Type B pancreatic cell (in vitro differentiated cells): ENCODE data around the gene CYP2A6. TPM values are rescaled to one million over a fixed set of nuclear protein-coding genes. Genes with fewer than 3 reads are reported as not detected.
"Not testable (repeated sequence)": the region's sequence is repeated elsewhere in the genome, so short reads cannot be mapped to it uniquely, and the experiment has no call there.

Experiments
- DNase-seq: peaks from one replicate; pipeline ENCODE4 v3.0.0; 2021; ENCODE audit warnings: mixed read lengths; ENCODE audit not compliant: unreplicated experiment; ENCODE audit errors: extremely low spot score
- H3K27ac Mint-ChIP-seq: 2 replicates; pipeline ENCODE4 v1.8.0; 2021; ENCODE audit warnings: mild to moderate bottlenecking, mixed read lengths
- H3K27me3 Mint-ChIP-seq: 2 replicates; pipeline ENCODE4 v1.8.0; 2021; ENCODE audit warnings: mixed read lengths
- H3K36me3 Mint-ChIP-seq: 2 replicates; pipeline ENCODE4 v1.8.0; 2021; ENCODE audit warnings: mixed read lengths
- H3K4me1 Mint-ChIP-seq: one replicate; pipeline ENCODE4 v1.8.0; 2021; ENCODE audit warnings: mixed read lengths; ENCODE audit not compliant: unreplicated experiment
- H3K4me3 Mint-ChIP-seq: 2 replicates; pipeline ENCODE4 v1.8.0; 2021; ENCODE audit warnings: mild to moderate bottlenecking, mixed read lengths
- H3K9me3 Mint-ChIP-seq: 2 replicates; pipeline ENCODE4 v1.8.0; 2021; ENCODE audit warnings: mixed read lengths
- CTCF ChIP-seq: fragments of 200-600 bp; sonication (generic); conservative IDR thresholded peaks from 2 replicates; pipeline ENCODE4 v1.5.0; 2021; ENCODE audit warnings: antibody characterized with exemption, mild to moderate bottlenecking
- total RNA-seq: library from RNA; stranded (reverse); gene quantifications from 2 replicates; pipeline ENCODE4 v1.2.1, GENCODE V29; 2021; ENCODE audit warnings: low replicate concordance

CYP2A6 gene
- total RNA-seq, 1 donor from 2014 or later, result not detected

GRCh38 chr19:40879349-40879748, 29.1 kb upstream of the CYP2A6 start:
- H3K4me1 Mint-ChIP-seq, DNase-seq, H3K36me3 Mint-ChIP-seq, H3K4me3 Mint-ChIP-seq, H3K9me3 Mint-ChIP-seq, H3K27ac Mint-ChIP-seq: not testable (repeated sequence)
- peaks cover 73% of the 10 kb centered on the region for H3K27me3 Mint-ChIP-seq

GRCh38 chr19:40875526-40875951, 25.3 kb upstream of the CYP2A6 start:
- H3K9me3 Mint-ChIP-seq, H3K36me3 Mint-ChIP-seq, H3K27ac Mint-ChIP-seq, H3K4me1 Mint-ChIP-seq, DNase-seq: not testable (repeated sequence)
- Mint-ChIP-seq H3K4me3 (peak overlapping the region; percentile 17), H3K27me3 (peaks cover 73% of the 10 kb centered on the region)

GRCh38 chr19:40874874-40875273, 24.6 kb upstream of the CYP2A6 start:
- DNase-seq, H3K27ac Mint-ChIP-seq, H3K9me3 Mint-ChIP-seq, H3K36me3 Mint-ChIP-seq, H3K4me1 Mint-ChIP-seq: not testable (repeated sequence)
- Mint-ChIP-seq H3K4me3 (peak overlapping the region; percentile 17), H3K27me3 (peaks cover 76% of the 10 kb centered on the region)

GRCh38 chr19:40873873-40874272, 23.6 kb upstream of the CYP2A6 start:
- not testable (repeated sequence) for H3K4me3 Mint-ChIP-seq, H3K4me1 Mint-ChIP-seq, H3K27ac Mint-ChIP-seq, H3K36me3 Mint-ChIP-seq, H3K9me3 Mint-ChIP-seq, DNase-seq
- H3K27me3 Mint-ChIP-seq, result peaks cover 68% of the 10 kb centered on the region

GRCh38 chr19:40872209-40872608, 22.0 kb upstream of the CYP2A6 start:
- peaks cover 54% of the 10 kb centered on the region for H3K27me3 Mint-ChIP-seq

GRCh38 chr19:40867701-40868100, 17.5 kb upstream of the CYP2A6 start:
- Mint-ChIP-seq H3K27ac (no peak overlapping the region), H3K27me3 (peaks cover 28% of the 10 kb centered on the region)
- TF ChIP-seq CTCF, result no peak

More at GRCh38 chr19:40872209-40872608, 22.0 kb upstream of the CYP2A6 start:
- Mint-ChIP-seq H3K27ac (no peak overlapping the region), H3K9me3 (no peaks in the 10 kb centered on the region), H3K4me3 (no peak overlapping the region), H3K36me3 (no peaks in the 10 kb centered on the region), H3K4me1 (no peaks in the 10 kb centered on the region)
- DNase-seq, result no peak
- no peak for TF ChIP-seq CTCF

GRCh38 chr19:40864739-40865496, 14.7 kb upstream of the CYP2A6 start:
- not testable (repeated sequence) for H3K27ac Mint-ChIP-seq, H3K4me3 Mint-ChIP-seq, H3K4me1 Mint-ChIP-seq, H3K36me3 Mint-ChIP-seq, H3K9me3 Mint-ChIP-seq, DNase-seq
- H3K27me3 Mint-ChIP-seq, result peaks cover 12% of the 10 kb centered on the region

More at GRCh38 chr19:40867701-40868100, 17.5 kb upstream of the CYP2A6 start:
- DNase-seq, result no peak
- Mint-ChIP-seq H3K4me1 (no peaks in the 10 kb centered on the region), H3K9me3 (no peaks in the 10 kb centered on the region), H3K4me3 (no peak overlapping the region), H3K36me3 (no peaks in the 10 kb centered on the region)

- DNase-seq, result no peak
- Mint-ChIP-seq H3K36me3 (no peaks in the 10 kb centered on the region), H3K27ac (no peak overlapping the region), H3K4me1 (no peaks in the 10 kb centered on the region), H3K27me3 (peaks cover 10% of the 10 kb centered on the region), H3K4me3 (no peak overlapping the region), H3K9me3 (no peaks in the 10 kb centered on the region)
- TF ChIP-seq CTCF, result no peak
Observed at GRCh38 chr19:40862785-40863184, 12.5 kb upstream of the CYP2A6 start.
